NCI-H128 (cell line): Measurements from ENCODE around the gene HACL1.
"Not testable (repeated sequence)": the region's sequence is repeated elsewhere in the genome, so short reads cannot be mapped to it uniquely, and the experiment has no call there.

Experiments
- DNase-seq: peaks from one replicate; lab custom pipeline; 2025; ENCODE audit not compliant: unreplicated experiment; lab: John Stamatoyannopoulos, UW

HACL1 gene

GRCh38 chr3:15581471-15582394 is 19.6 kb downstream of the HACL1 start:
- DNase-seq, result no peak

- no peak for DNase-seq
These were observed 22.3 kb downstream of the HACL1 start for GRCh38 chr3:15579051-15579450.

- DNase-seq, result no peak
These were observed 23.0 kb downstream of the HACL1 start for GRCh38 chr3:15578289-15578867.

- DNase-seq, result no peak
These were observed 24.9 kb downstream of the HACL1 start for GRCh38 chr3:15576475-15576874.

- DNase-seq, result no peak
These were observed 25.9 kb downstream of the HACL1 start for GRCh38 chr3:15575446-15575845.

- no peak for DNase-seq
These were observed 29.2 kb downstream of the HACL1 start for GRCh38 chr3:15572138-15572537.

- DNase-seq, result no peak
These were observed 38.2 kb downstream of the HACL1 start for GRCh38 chr3:15563190-15563589.

GRCh38 chr3:15562560-15562959 is 38.8 kb downstream of the HACL1 start:
- no peak for DNase-seq

GRCh38 chr3:15558581-15558980 is 42.8 kb downstream of the HACL1 start:
- DNase-seq, result no peak

- DNase-seq, result no peak
These were observed 43.8 kb downstream of the HACL1 start for GRCh38 chr3:15557511-15557946.

- no peak for DNase-seq
These were observed 44.9 kb downstream of the HACL1 start for GRCh38 chr3:15556512-15556911.

GRCh38 chr3:15553749-15554148 is 47.6 kb downstream of the HACL1 start:
- no peak for DNase-seq

- DNase-seq, result no peak
These were observed 49.5 kb downstream of the HACL1 start for GRCh38 chr3:15551902-15552301.

GRCh38 chr3:15549846-15550245 is 51.5 kb downstream of the HACL1 start:
- no peak for DNase-seq

GRCh38 chr3:15542614-15543013 is 58.8 kb downstream of the HACL1 start:
- no peak for DNase-seq

- DNase-seq, result no peak
These were observed 60.0 kb downstream of the HACL1 start for GRCh38 chr3:15541371-15541770.

- DNase-seq, result no peak
These were observed 62.3 kb downstream of the HACL1 start for GRCh38 chr3:15539066-15539465.

GRCh38 chr3:15538345-15538744 is 63.0 kb downstream of the HACL1 start:
- no peak for DNase-seq

GRCh38 chr3:15536856-15537255 is 64.5 kb downstream of the HACL1 start:
- no peak for DNase-seq

GRCh38 chr3:15535732-15536131 is 65.6 kb downstream of the HACL1 start:
- no peak for DNase-seq

GRCh38 chr3:15532614-15533013 is 68.8 kb downstream of the HACL1 start:
- DNase-seq, result not testable (repeated sequence)

- no peak for DNase-seq
These were observed 70.0 kb downstream of the HACL1 start for GRCh38 chr3:15531346-15531745.
